ENCODE results near the gene GRM8. TPM values are rescaled to one million over a fixed set of nuclear protein-coding genes. Genes with fewer than 3 reads are reported as not detected.
"Not testable (repeated sequence)": the region's sequence is repeated elsewhere in the genome, so short reads cannot be mapped to it uniquely, and the experiment has no call there.

The GRM8 gene
- total RNA-seq, 2 experiments from 2014 or later: not detected

DNA sequence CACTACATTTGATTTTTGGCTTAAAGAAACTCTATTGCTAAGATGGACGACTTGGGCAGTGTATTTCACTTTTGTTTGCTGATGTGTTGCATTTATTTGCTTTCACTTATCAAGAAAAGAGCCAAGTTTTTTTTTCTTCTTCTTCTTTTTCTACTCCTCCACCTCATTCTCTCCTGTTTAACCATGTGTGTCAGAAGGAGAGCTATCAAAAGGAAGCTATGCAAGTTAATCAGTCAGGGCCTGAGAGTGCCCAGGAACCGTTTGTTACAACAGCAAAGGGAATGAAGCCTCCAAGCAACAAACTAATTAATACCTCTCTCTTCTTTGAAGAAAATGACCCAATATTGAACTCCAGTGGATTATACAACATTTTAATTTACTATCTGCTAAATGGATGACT, 299.3 kb downstream of the GRM8 start:
- DNase-seq (no peak), ATAC-seq (no peak)
- Mint-ChIP-seq H3K4me1 (no peaks in the 10 kb centered on the region), H3K4me3 (no peak overlapping the region), H3K27ac (no peak overlapping the region), H3K9me3 (ENCODE audit: low read depth) (no peaks in the 10 kb centered on the region), H3K36me3 (no peaks in the 10 kb centered on the region), H3K27me3 (no peaks in the 10 kb centered on the region)
- CTCF ChIA-PET: no interaction called here

- H3K4me1 Mint-ChIP-seq: no peaks in the 10 kb centered on the region
Observed at GRCh38 chr7:126948664-126949063, 304.1 kb downstream of the GRM8 start.

GRCh38 chr7:126940723-126941307, 311.9 kb downstream of the GRM8 start:
- DNase-seq (no peak), ATAC-seq (no peak)
- Mint-ChIP-seq H3K27ac (no peak overlapping the region), H3K9me3 (ENCODE audit: low read depth) (no peaks in the 10 kb centered on the region), H3K4me1 (no peaks in the 10 kb centered on the region), H3K27me3 (no peaks in the 10 kb centered on the region), H3K36me3 (no peaks in the 10 kb centered on the region), H3K4me3 (no peak overlapping the region)
- CTCF ChIA-PET: no interaction called here

More at GRCh38 chr7:126948664-126949063, 304.1 kb downstream of the GRM8 start:
- Mint-ChIP-seq H3K27ac (no peak overlapping the region), H3K27me3 (no peaks in the 10 kb centered on the region), H3K4me3 (no peak overlapping the region), H3K9me3 (ENCODE audit: low read depth) (no peaks in the 10 kb centered on the region), H3K36me3 (no peaks in the 10 kb centered on the region)
- DNase-seq: no peak
- no peak for ATAC-seq
- CTCF ChIA-PET: no interaction called here

- DNase-seq (no peak), ATAC-seq (no peak)
- CTCF ChIA-PET: no interaction called here
- Mint-ChIP-seq H3K9me3 (ENCODE audit: low read depth) (no peaks in the 10 kb centered on the region), H3K4me3 (no peak overlapping the region), H3K4me1 (no peaks in the 10 kb centered on the region), H3K27me3 (peaks cover 2% of the 10 kb centered on the region), H3K36me3 (no peaks in the 10 kb centered on the region), H3K27ac (no peak overlapping the region)
Observed at GRCh38 chr7:126937171-126937570, 315.6 kb downstream of the GRM8 start.

- DNase-seq: no peak
- H3K4me3 Mint-ChIP-seq: no peak overlapping the region
Observed at GRCh38 chr7:126931581-126931980, 321.2 kb downstream of the GRM8 start.

GRCh38 chr7:126930166-126930565, 322.6 kb downstream of the GRM8 start:
- ATAC-seq: no peak
- Mint-ChIP-seq H3K27me3 (peaks cover 2% of the 10 kb centered on the region), H3K4me1 (no peaks in the 10 kb centered on the region), H3K4me3 (no peak overlapping the region), H3K27ac (no peak overlapping the region), H3K9me3 (ENCODE audit: low read depth) (no peaks in the 10 kb centered on the region), H3K36me3 (no peaks in the 10 kb centered on the region)
- CTCF ChIA-PET: no interaction called here
- DNase-seq: no peak

More at GRCh38 chr7:126931581-126931980, 321.2 kb downstream of the GRM8 start:
- CTCF ChIA-PET: no interaction called here
- Mint-ChIP-seq H3K36me3 (no peaks in the 10 kb centered on the region), H3K9me3 (ENCODE audit: low read depth) (no peaks in the 10 kb centered on the region), H3K27ac (no peak overlapping the region), H3K4me1 (no peaks in the 10 kb centered on the region), H3K27me3 (peaks cover 2% of the 10 kb centered on the region)
- ATAC-seq: no peak

DNA sequence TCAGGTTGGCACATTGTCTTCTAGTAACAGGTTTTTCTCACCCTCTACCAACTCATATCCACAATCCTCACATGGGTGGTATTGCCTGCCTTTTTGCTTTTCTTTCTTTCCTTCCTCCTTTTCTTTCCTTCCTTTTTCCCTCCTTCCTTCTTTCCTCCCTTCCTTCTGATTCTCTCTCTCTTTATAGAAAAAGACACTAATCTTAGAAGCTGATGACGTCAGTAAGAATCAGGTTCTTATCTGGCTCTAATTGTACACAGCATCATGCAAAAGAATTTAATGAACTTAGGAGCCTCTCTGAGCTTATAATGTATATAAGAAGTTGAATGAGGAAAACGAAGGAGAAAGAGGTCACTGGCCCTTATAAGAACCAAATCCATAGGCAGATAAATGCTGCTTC, 328.3 kb downstream of the GRM8 start:
- ATAC-seq: no peak
- Mint-ChIP-seq H3K4me1 (no peaks in the 10 kb centered on the region), H3K36me3 (no peaks in the 10 kb centered on the region), H3K27me3 (no peaks in the 10 kb centered on the region), H3K27ac (no peak overlapping the region), H3K9me3 (ENCODE audit: low read depth) (no peaks in the 10 kb centered on the region), H3K4me3 (no peak overlapping the region)
- CTCF ChIA-PET: no interaction called here
- DNase-seq: no peak

GRCh38 chr7:126911627-126912026, 341.1 kb downstream of the GRM8 start:
- H3K36me3 Mint-ChIP-seq; H3K4me3 Mint-ChIP-seq; H3K27ac Mint-ChIP-seq; ATAC-seq; CTCF ChIA-PET; H3K9me3 Mint-ChIP-seq (ENCODE audit: low read depth); H3K27me3 Mint-ChIP-seq; H3K4me1 Mint-ChIP-seq; DNase-seq: not testable (repeated sequence)

DNA sequence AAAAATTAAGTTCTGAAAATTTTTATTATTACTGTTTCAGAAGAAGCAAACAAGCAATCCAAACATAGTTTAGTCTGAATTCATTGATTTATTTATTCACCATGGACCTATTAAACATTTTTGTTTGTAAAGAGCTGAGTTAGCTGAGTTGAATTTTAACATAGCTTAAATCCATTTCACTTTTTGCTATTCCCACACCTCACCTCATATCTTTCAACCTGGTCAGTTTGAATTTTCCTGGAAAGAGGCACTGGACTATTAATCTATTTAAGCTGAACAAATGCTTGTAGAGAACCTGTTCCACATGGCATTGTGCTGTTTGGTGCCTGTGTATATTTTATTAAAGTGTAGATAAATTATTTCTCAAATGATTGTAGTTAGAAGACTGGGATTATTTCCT, 344.2 kb downstream of the GRM8 start:
- H3K4me3 Mint-ChIP-seq; H3K36me3 Mint-ChIP-seq; DNase-seq; H3K4me1 Mint-ChIP-seq; ATAC-seq; H3K9me3 Mint-ChIP-seq (ENCODE audit: low read depth); CTCF ChIA-PET; H3K27me3 Mint-ChIP-seq; H3K27ac Mint-ChIP-seq: not testable (repeated sequence)

DNA sequence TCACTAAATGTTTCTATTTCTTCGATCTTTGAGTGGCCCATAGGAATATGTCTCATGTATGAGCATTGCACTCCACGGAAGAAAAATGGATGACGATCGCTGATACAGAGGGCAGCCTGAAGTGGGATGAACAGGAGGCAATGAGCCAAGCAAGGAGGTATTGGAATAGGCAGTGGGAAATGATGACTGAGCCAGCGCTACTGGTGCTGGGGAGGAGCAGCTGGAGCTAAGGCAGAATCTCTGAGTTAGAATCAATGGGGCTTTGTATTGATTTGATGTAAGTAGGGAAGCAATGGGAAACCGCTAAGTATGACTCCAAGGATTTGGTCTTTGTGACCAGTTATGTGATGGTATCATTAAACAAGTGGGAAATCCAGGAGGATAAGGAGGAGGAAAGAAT, 345.1 kb downstream of the GRM8 start:
- ATAC-seq; H3K27me3 Mint-ChIP-seq; H3K4me3 Mint-ChIP-seq; H3K9me3 Mint-ChIP-seq (ENCODE audit: low read depth); H3K4me1 Mint-ChIP-seq; H3K27ac Mint-ChIP-seq; CTCF ChIA-PET; DNase-seq; H3K36me3 Mint-ChIP-seq: not testable (repeated sequence)

GRCh38 chr7:126905255-126905654, 347.5 kb downstream of the GRM8 start:
- CTCF ChIA-PET; H3K9me3 Mint-ChIP-seq (ENCODE audit: low read depth); H3K36me3 Mint-ChIP-seq; H3K4me3 Mint-ChIP-seq; ATAC-seq; DNase-seq; H3K27me3 Mint-ChIP-seq; H3K4me1 Mint-ChIP-seq; H3K27ac Mint-ChIP-seq: not testable (repeated sequence)

- H3K27ac Mint-ChIP-seq; ATAC-seq; DNase-seq; H3K27me3 Mint-ChIP-seq; H3K36me3 Mint-ChIP-seq; H3K9me3 Mint-ChIP-seq (ENCODE audit: low read depth); H3K4me3 Mint-ChIP-seq; H3K4me1 Mint-ChIP-seq; CTCF ChIA-PET: not testable (repeated sequence)
Observed at GRCh38 chr7:126901041-126901765, 351.5 kb downstream of the GRM8 start.

DNA sequence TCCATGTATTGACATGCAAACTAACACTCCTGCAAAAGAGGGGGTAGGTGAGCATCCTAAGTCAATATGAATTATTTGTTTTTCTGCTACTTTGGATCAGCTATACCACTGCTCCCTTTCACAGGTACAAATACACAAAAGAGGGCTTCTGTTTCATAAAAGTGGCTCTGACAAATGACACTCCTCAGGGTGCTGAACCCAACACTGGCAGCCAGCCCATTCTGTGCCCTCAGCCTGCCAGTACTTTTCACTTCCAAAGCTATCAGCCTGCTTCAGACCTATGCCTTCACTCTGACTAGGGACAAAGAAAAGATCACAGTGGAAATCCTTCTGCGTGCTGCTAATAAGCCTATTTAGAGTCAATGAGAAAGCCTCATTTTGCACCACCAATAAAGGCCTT, 364.8 kb downstream of the GRM8 start:
- H3K36me3 Mint-ChIP-seq; DNase-seq; H3K4me3 Mint-ChIP-seq; CTCF ChIA-PET; H3K27me3 Mint-ChIP-seq; H3K9me3 Mint-ChIP-seq (ENCODE audit: low read depth); ATAC-seq; H3K4me1 Mint-ChIP-seq; H3K27ac Mint-ChIP-seq: not testable (repeated sequence)

GRCh38 chr7:126887560-126887959, 365.2 kb downstream of the GRM8 start:
- CTCF ChIA-PET; H3K36me3 Mint-ChIP-seq; H3K4me1 Mint-ChIP-seq; H3K4me3 Mint-ChIP-seq; ATAC-seq; H3K27me3 Mint-ChIP-seq; H3K9me3 Mint-ChIP-seq (ENCODE audit: low read depth); DNase-seq; H3K27ac Mint-ChIP-seq: not testable (repeated sequence)

All from activated CD8-positive, alpha-beta memory T cell treated with anti-CD3 and anti-CD28 coated beads, Interleukin-2, amount 10 ng/mL, durations not matched to agents 7 days and 5 days (primary cell).